K562 (cell line): ENCODE measurements around the gene CNKSR1. TPM values are rescaled to one million over a fixed set of nuclear protein-coding genes. Genes with fewer than 3 reads are reported as not detected.
A peak's percentile ranks its signal among the peaks of the same experiment; 100 is the strongest.

Experiments used
- ATF2 ChIP-seq: sonication (generic); formaldehyde crosslinking; IDR thresholded peaks from 2 replicates; pipeline ENCODE4 v1.8.1; 2022; ENCODE audit warnings: missing genetic modification reagents
- CTCF ChIP-seq, 3 experiments: IDR thresholded peaks in 2 of 3; conservative IDR thresholded peaks in 1 of 3; 2 replicates each; pipeline ENCODE4 v1.5.1; 2011 to 2012; ENCODE audit warnings: low read length in 3 of 3, mild to moderate bottlenecking in 3 of 3, control low read depth in 2 of 3, improper control_type of control experiment in 1 of 3, inconsistent platforms in 1 of 3, low read depth in 1 of 3, mixed read lengths in 1 of 3, moderate library complexity in 1 of 3; ENCODE audit not compliant: insufficient read depth in 2 of 3
- FOXA3 ChIP-seq, 2 experiments: fragments of 450-650 bp in 1 of 2; sonication (generic) in 1 of 2; formaldehyde crosslinking; IDR thresholded peaks in 1 of 2; conservative IDR thresholded peaks in 1 of 2; 2 replicates each; pipeline versions ENCODE4 v1.4.0 to v1.8.0; 2020 to 2022; ENCODE audit warnings: mild to moderate bottlenecking in 2 of 2, missing genetic modification reagents in 1 of 2
- HIVEP1 ChIP-seq: fragments of 250-450 bp; sonication (Bioruptor Pico); IDR thresholded peaks from 2 replicates; pipeline ENCODE4 v1.4.0; 2020; ENCODE audit warnings: mild to moderate bottlenecking
- JUNB ChIP-seq: fragments of 450-650 bp; formaldehyde crosslinking; conservative IDR thresholded peaks from 2 replicates; pipeline ENCODE4 v1.4.0; 2020; ENCODE audit warnings: mild to moderate bottlenecking
- KLF10 ChIP-seq: fragments of 250-450 bp; sonication (Bioruptor Pico); IDR thresholded peaks from 2 replicates; pipeline ENCODE4 v1.6.1; 2021; ENCODE audit warnings: matching md5 sums
- MAZ ChIP-seq, 2 experiments: fragments of 450-650 bp in 1 of 2; sonication (generic) in 1 of 2; formaldehyde crosslinking; IDR thresholded peaks in 1 of 2; conservative IDR thresholded peaks in 1 of 2; 2 replicates each; pipeline versions ENCODE4 v1.4.0 to v1.5.0; 2020; ENCODE audit warnings: mild to moderate bottlenecking in 1 of 2, missing genetic modification reagents in 1 of 2
- NFE2 ChIP-seq: IDR thresholded peaks from 2 replicates; pipeline ENCODE4 v1.6.1; 2014; ENCODE audit warnings: antibody characterized with exemption, low read depth
- PHB2 ChIP-seq: fragments of 450-650 bp; IDR thresholded peaks from 2 replicates; pipeline ENCODE4 v1.6.1; 2017; ENCODE audit warnings: low read depth
- PKNOX1 ChIP-seq: fragments of 450-650 bp; IDR thresholded peaks from 2 replicates; pipeline ENCODE4 v1.6.1; 2016
- RBM34 ChIP-seq: fragments of 200-400 bp; formaldehyde crosslinking; IDR thresholded peaks from 2 replicates; pipeline ENCODE4 v1.6.1; 2018; ENCODE audit warnings: low read length, borderline replicate concordance; ENCODE audit not compliant: insufficient read depth
- SLC30A9 ChIP-seq: fragments of 250-450 bp; sonication (Bioruptor Pico); IDR thresholded peaks from 2 replicates; pipeline ENCODE4 v1.8.0; 2022; ENCODE audit warnings: mild to moderate bottlenecking, moderate library complexity
- SRSF3 ChIP-seq: fragments of 200-400 bp; formaldehyde crosslinking; IDR thresholded peaks from 2 replicates; pipeline ENCODE4 v1.6.1; 2016; ENCODE audit warnings: mild to moderate bottlenecking, low read length, moderate library complexity; ENCODE audit not compliant: insufficient read depth
- TAL1 ChIP-seq: fragments of 450-650 bp; IDR thresholded peaks from 2 replicates; pipeline ENCODE4 v1.6.1; 2016; ENCODE audit warnings: mild to moderate bottlenecking
- THRAP3 ChIP-seq: fragments of 450-650 bp; IDR thresholded peaks from 2 replicates; pipeline ENCODE4 v1.6.1; 2016; ENCODE audit warnings: mild to moderate bottlenecking, inconsistent platforms, borderline replicate concordance
- ZBTB8A ChIP-seq: fragments of 450-650 bp; IDR thresholded peaks from 2 replicates; pipeline ENCODE4 v1.6.1; 2018; ENCODE audit warnings: mild to moderate bottlenecking, moderate library complexity; ENCODE audit not compliant: partially characterized antibody
- ZFP36 ChIP-seq: fragments of 150-350 bp; IDR thresholded peaks from 2 replicates; pipeline ENCODE4 v1.6.1; 2018; ENCODE audit warnings: low read length, low read depth; ENCODE audit not compliant: partially characterized antibody
- ZKSCAN8 ChIP-seq: fragments of 200-800 bp; sonication (Bioruptor generic); IDR thresholded peaks from 2 replicates; pipeline ENCODE4 v1.6.1; 2016; ENCODE audit warnings: missing genetic modification characterization, missing compliant biosample characterization
- ZNF766 ChIP-seq: fragments of 200-800 bp; sonication (Bioruptor generic); conservative IDR thresholded peaks from 2 replicates; pipeline ENCODE4 v1.6.1; 2016; ENCODE audit warnings: missing genetic modification characterization, missing compliant biosample characterization
- polyA plus RNA-seq, 8 experiments: library from polyadenylated mRNA; depleted of rRNA in 4 of 8; stranded (reverse) in 5 of 8; unstranded in 3 of 8; fragments of >200 nt; fragmentation: Nextera tagmentation in 2 of 8; fragmentation: Illumina TruSeq in 1 of 8; extraction: Ambion mirVana in 2 of 8; extraction: Trizol in 1 of 8; gene quantifications; 2 replicates each; pipeline versions ENCODE4 v1.2.1 to v1.2.3, GENCODE V29; 2011 to 2014; ENCODE audit warnings: inconsistent platforms in 1 of 8, missing spikeins in 1 of 8
- total RNA-seq, 7 experiments: library from RNA; depleted of rRNA in 6 of 7; stranded (reverse); fragments of >200 nt in 6 of 7; fragmentation: Illumina TruSeq in 2 of 7; extraction: Trizol in 2 of 7; gene quantifications; 2 replicates each; pipeline versions ENCODE4 v1.2.1 to v1.2.3, GENCODE V29; 2011 to 2021; ENCODE audit warnings: low replicate concordance in 1 of 7
- TF ChIP-seq, protein P1 (sequence below), 2 experiments: fragments of 450-650 bp in 1 of 2; IDR thresholded peaks; 2 replicates each; pipeline ENCODE4 v1.6.1; 2011 to 2017; ENCODE audit warnings: low read depth in 2 of 2, antibody characterized with exemption in 1 of 2, borderline replicate concordance in 1 of 2, low read length in 1 of 2, mild to moderate bottlenecking in 1 of 2, mixed read lengths in 1 of 2; ENCODE audit not compliant: control insufficient read depth in 1 of 2

Gene CNKSR1
- total and polyA plus RNA-seq, 9 of the 15 experiments (the other 6 are each of a cell fraction or from before 2014, with no cell fraction given) = 0.03 to 2.8 (median 1.1) TPM

- 0 out of 2 replicates have a peak, but pooled peaks have one; percentile 30 for TF ChIP-seq ZKSCAN8
- TF ChIP-seq HIVEP1 (CRISPR knock-in tag) = no peak
- no peak for TF ChIP-seq SRSF3
- no peak for TF ChIP-seq ZNF766 (CRISPR knock-in tag)
- TF ChIP-seq FOXA3 (CRISPR knock-in tag; conservative IDR thresholded peaks at IDR 0.05 in 1 of 2, IDR thresholded peaks at IDR 0.05 in 1 of 2) = no peak; a peak in 1 of 4 replicates
- TF ChIP-seq, protein P1, sequence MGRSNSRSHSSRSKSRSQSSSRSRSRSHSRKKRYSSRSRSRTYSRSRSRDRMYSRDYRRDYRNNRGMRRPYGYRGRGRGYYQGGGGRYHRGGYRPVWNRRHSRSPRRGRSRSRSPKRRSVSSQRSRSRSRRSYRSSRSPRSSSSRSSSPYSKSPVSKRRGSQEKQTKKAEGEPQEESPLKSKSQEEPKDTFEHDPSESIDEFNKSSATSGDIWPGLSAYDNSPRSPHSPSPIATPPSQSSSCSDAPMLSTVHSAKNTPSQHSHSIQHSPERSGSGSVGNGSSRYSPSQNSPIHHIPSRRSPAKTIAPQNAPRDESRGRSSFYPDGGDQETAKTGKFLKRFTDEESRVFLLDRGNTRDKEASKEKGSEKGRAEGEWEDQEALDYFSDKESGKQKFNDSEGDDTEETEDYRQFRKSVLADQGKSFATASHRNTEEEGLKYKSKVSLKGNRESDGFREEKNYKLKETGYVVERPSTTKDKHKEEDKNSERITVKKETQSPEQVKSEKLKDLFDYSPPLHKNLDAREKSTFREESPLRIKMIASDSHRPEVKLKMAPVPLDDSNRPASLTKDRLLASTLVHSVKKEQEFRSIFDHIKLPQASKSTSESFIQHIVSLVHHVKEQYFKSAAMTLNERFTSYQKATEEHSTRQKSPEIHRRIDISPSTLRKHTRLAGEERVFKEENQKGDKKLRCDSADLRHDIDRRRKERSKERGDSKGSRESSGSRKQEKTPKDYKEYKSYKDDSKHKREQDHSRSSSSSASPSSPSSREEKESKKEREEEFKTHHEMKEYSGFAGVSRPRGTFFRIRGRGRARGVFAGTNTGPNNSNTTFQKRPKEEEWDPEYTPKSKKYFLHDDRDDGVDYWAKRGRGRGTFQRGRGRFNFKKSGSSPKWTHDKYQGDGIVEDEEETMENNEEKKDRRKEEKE (IDR thresholded peaks at IDR 0.05; ENCODE audit: borderline replicate concordance in 1 of 2, control insufficient read depth in 1 of 2, low read depth in 2 of 2, low read length in 1 of 2) = no peak
- TF ChIP-seq CTCF (IDR thresholded peaks at IDR 0.05 in 2 of 3, conservative IDR thresholded peaks at IDR 0.05 in 1 of 3; ENCODE audit: insufficient read depth in 2 of 3, low read depth in 1 of 3, low read length in 3 of 3) = no peak
- no peak for TF ChIP-seq ATF2 (CRISPR knock-in tag)
- TF ChIP-seq SLC30A9 = no peak
- no peak for TF ChIP-seq KLF10
- no peak for TF ChIP-seq TAL1
- TF ChIP-seq PKNOX1 = peak; percentile 19
- peak; percentile 100 for TF ChIP-seq NFE2
- 0 out of 4 replicates have a peak, but pooled peaks have one; percentile 18 to 29 for TF ChIP-seq MAZ (CRISPR knock-in tag; conservative IDR thresholded peaks at IDR 0.05 in 1 of 2, IDR thresholded peaks at IDR 0.05 in 1 of 2)
- TF ChIP-seq RBM34 = no peak
- no peak for TF ChIP-seq PHB2
- no peak for TF ChIP-seq THRAP3
- no peak for TF ChIP-seq ZFP36
- no peak for TF ChIP-seq ZBTB8A
- TF ChIP-seq JUNB (CRISPR knock-in tag) = no peak
Measured at GRCh38 chr1:26237230-26237966, 60.1 kb downstream of the CNKSR1 start (continued).
